Activated CD8-positive, alpha-beta T cell treated with anti-CD3 and anti-CD28 coated beads, Interleukin-2, amount 10 ng/mL, durations not matched to agents 7 days and 5 days (primary cell): ENCODE results near the gene HTR3D. TPM values are rescaled to one million over a fixed set of nuclear protein-coding genes. Genes with fewer than 3 reads are reported as not detected.

ENCODE experiments used
- ATAC-seq: fragments of 150-1000 bp; cut with Tn5 transposase; one replicate; pipeline ENCODE4 v1.10.0; 2021; ENCODE audit warnings: moderate library complexity
- CTCF ChIA-PET: fragments of 350-600 bp; sonication (Branson Sonifier 250); formaldehyde crosslinking; loops from one replicate; lab custom pipeline; 2021; ENCODE audit warnings: antibody characterized with exemption; lab: Charles Lee
- POLR2A ChIA-PET: fragments of 350-600 bp; sonication (Branson Sonifier 250); formaldehyde crosslinking; loops from one replicate; lab custom pipeline; 2021; ENCODE audit warnings: antibody characterized with exemption; lab: Charles Lee
- DNase-seq: peaks from one replicate; pipeline ENCODE4 v3.0.0-alpha.2; 2020
- H3K27ac Mint-ChIP-seq: one replicate; pipeline ENCODE4 v1.8.0; 2021; ENCODE audit warnings: mild to moderate bottlenecking, mixed read lengths
- H3K27me3 Mint-ChIP-seq: one replicate; pipeline ENCODE4 v1.8.0; 2021; ENCODE audit warnings: low read depth, mixed read lengths
- H3K36me3 Mint-ChIP-seq: one replicate; pipeline ENCODE4 v1.8.0; 2021; ENCODE audit warnings: low read depth, mixed read lengths
- H3K4me1 Mint-ChIP-seq: one replicate; pipeline ENCODE4 v1.8.0; 2021; ENCODE audit warnings: low read depth, mixed read lengths
- H3K4me3 Mint-ChIP-seq: one replicate; pipeline ENCODE4 v1.8.0; 2021; ENCODE audit warnings: mild to moderate bottlenecking, mixed read lengths
- H3K9me3 Mint-ChIP-seq: one replicate; pipeline ENCODE4 v1.8.0; 2022; ENCODE audit warnings: mixed read lengths; ENCODE audit not compliant: insufficient read depth
- total RNA-seq, 2 experiments: library from RNA; stranded (reverse); gene quantifications; one replicate each; pipeline ENCODE4 v1.2.3, GENCODE V29; 2021

HTR3D gene
- total RNA-seq, 2 experiments from 2014 or later = not detected

- no peak overlapping the region for H3K27ac Mint-ChIP-seq
- no peaks in the 10 kb centered on the region for H3K4me1 Mint-ChIP-seq
- no peaks in the 10 kb centered on the region for H3K36me3 Mint-ChIP-seq
- ChIA-PET POLR2A (interaction anchor here (0.7 kb wide), 1 partner anchor 41 kb away, joined by 3 read pairs; no protein-coding TSS in a partner anchor), CTCF (no interaction called here)
- no peak overlapping the region for H3K4me3 Mint-ChIP-seq
- DNase-seq (no peak), ATAC-seq (no peak)
- peaks cover 11% of the 10 kb centered on the region for H3K27me3 Mint-ChIP-seq
- no peaks in the 10 kb centered on the region for H3K9me3 Mint-ChIP-seq
Observed at GRCh38 chr3:184075901-184076300, 44.4 kb downstream of the HTR3D start.

DNA sequence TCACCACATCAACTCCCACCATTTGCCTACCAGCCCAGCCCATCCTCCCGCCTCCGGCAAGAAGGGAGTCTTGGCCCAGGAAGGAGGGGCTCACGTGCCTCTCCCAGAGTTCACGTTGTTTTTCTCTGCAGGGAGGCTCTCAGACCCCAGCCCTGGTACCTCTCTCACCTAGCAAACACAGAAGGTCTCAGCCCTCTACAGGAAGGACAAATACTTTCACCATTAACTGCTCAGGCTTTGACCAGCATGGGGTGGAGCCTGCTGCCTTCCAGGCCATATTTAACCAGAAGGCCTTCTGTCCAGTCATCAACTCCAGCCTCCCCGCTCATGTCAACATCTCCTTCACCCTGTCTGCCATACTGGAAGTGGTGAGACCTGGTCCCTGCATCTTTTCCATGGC is 46.3 kb downstream of the HTR3D start:
- ATAC-seq (no peak), DNase-seq (no peak)
- no peaks in the 10 kb centered on the region for H3K4me1 Mint-ChIP-seq
- no peak overlapping the region for H3K4me3 Mint-ChIP-seq
- POLR2A ChIA-PET = no interaction called here
- H3K9me3 Mint-ChIP-seq = no peaks in the 10 kb centered on the region
- CTCF ChIA-PET = no interaction called here
- peaks cover 6% of the 10 kb centered on the region for H3K27me3 Mint-ChIP-seq
- no peak overlapping the region for H3K27ac Mint-ChIP-seq
- no peaks in the 10 kb centered on the region for H3K36me3 Mint-ChIP-seq

DNA sequence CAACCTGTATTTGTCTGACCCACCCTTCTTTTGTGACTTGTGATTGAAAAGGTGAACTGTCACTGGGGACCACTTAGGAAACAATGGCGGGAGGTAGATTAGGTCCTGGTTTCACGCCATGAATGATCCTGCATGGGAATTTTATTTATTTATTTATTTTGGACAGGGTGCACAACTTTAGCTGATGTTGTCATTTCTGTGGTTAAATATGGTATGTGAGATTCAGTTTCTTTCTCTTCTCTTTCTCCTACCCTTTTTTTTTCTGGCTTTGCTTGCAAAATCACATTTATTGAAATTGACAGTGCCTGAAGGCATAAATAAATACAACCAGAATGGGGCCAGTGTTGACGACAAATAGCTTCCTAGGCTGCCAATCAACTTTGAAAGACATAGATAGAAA is 47.3 kb downstream of the HTR3D start:
- POLR2A ChIA-PET = interaction anchor here (0.7 kb wide), 1 partner anchor 344 kb away, joined by 3 read pairs; no protein-coding TSS in a partner anchor

GRCh38 chr3:184081116-184081830 is 49.7 kb downstream of the HTR3D start:
- H3K9me3 Mint-ChIP-seq = peaks cover 13% of the 10 kb centered on the region
- H3K27ac Mint-ChIP-seq = no peak overlapping the region
- H3K36me3 Mint-ChIP-seq = peaks cover 4% of the 10 kb centered on the region
- DNase-seq (no peak), ATAC-seq (no peak)
- H3K4me3 Mint-ChIP-seq = no peak overlapping the region
- ChIA-PET POLR2A (no interaction called here), CTCF (no interaction called here)
- H3K27me3 Mint-ChIP-seq = peaks cover 3% of the 10 kb centered on the region
- peaks cover 10% of the 10 kb centered on the region for H3K4me1 Mint-ChIP-seq

More for the DNA sequence above, 47.3 kb downstream of the HTR3D start:
- H3K4me3 Mint-ChIP-seq = no peak overlapping the region
- CTCF ChIA-PET = no interaction called here
- H3K27ac Mint-ChIP-seq = no peak overlapping the region
- peaks cover 6% of the 10 kb centered on the region for H3K27me3 Mint-ChIP-seq
- peaks cover 2% of the 10 kb centered on the region for H3K9me3 Mint-ChIP-seq
- ATAC-seq (no peak), DNase-seq (no peak)
- H3K4me1 Mint-ChIP-seq = no peaks in the 10 kb centered on the region
- no peaks in the 10 kb centered on the region for H3K36me3 Mint-ChIP-seq

DNA sequence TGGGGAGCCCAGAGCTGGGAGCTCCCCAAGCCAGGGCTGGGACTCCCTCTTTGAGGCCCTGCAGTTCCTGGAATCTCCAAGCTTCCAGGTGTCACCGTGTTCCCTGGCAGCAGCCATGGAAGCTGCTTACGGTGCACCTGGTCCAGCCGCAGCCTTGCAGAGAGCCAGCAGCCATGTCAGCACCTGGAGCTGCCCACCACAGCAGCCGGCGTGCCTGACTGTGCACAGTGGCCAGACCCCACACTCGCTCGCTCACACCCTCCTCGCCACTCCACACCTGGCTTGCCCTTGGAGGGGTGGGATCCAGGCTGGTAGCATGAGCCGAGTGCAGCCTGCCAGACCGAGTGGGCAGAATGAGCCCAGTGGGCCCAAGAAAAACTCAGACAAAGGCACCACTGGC is 50.5 kb downstream of the HTR3D start:
- Mint-ChIP-seq H3K4me1 (peaks cover 10% of the 10 kb centered on the region), H3K9me3 (peaks cover 16% of the 10 kb centered on the region), H3K27me3 (peaks cover under 1% of the 10 kb centered on the region), H3K36me3 (peaks cover 6% of the 10 kb centered on the region), H3K27ac (no peak overlapping the region), H3K4me3 (no peak overlapping the region)
- ATAC-seq (no peak), DNase-seq (no peak)
- ChIA-PET CTCF (no interaction called here), POLR2A (no interaction called here)

- peaks cover 6% of the 10 kb centered on the region for H3K36me3 Mint-ChIP-seq
- DNase-seq (no peak), ATAC-seq (no peak)
- ChIA-PET CTCF (no interaction called here), POLR2A (no interaction called here)
- peaks cover 16% of the 10 kb centered on the region for H3K9me3 Mint-ChIP-seq
- peaks cover 10% of the 10 kb centered on the region for H3K4me1 Mint-ChIP-seq
- no peak overlapping the region for H3K4me3 Mint-ChIP-seq
- no peak overlapping the region for H3K27ac Mint-ChIP-seq
- H3K27me3 Mint-ChIP-seq = no peaks in the 10 kb centered on the region
Observed at GRCh38 chr3:184082465-184082864, 50.9 kb downstream of the HTR3D start.

GRCh38 chr3:184085389-184085852 is 53.9 kb downstream of the HTR3D start:
- ChIA-PET POLR2A (no interaction called here), CTCF (no interaction called here)
- peaks cover 10% of the 10 kb centered on the region for H3K4me1 Mint-ChIP-seq
- H3K27ac Mint-ChIP-seq = peak overlapping the region; percentile 45
- H3K4me3 Mint-ChIP-seq = no peak overlapping the region
- no peaks in the 10 kb centered on the region for H3K27me3 Mint-ChIP-seq
- DNase-seq (no peak), ATAC-seq (peak; percentile 65)
- peaks cover 6% of the 10 kb centered on the region for H3K36me3 Mint-ChIP-seq
- peaks cover 16% of the 10 kb centered on the region for H3K9me3 Mint-ChIP-seq

Other genes with a start within 250 kb of the HTR3D start
- gene MAP6D1, start 206.2 kb upstream of the HTR3D start, total RNA-seq = under 1 TPM; 0.90 to 0.91 TPM
- 10 to 100 TPM; 45.6 to 49.3 TPM for gene PARL, start 146.9 kb upstream of the HTR3D start, total RNA-seq
- gene ABCC5, start 13.9 kb upstream of the HTR3D start, total RNA-seq = 10 to 100 TPM; 16.7 to 19.6 TPM
- not detected for gene HTR3C, start 21.3 kb downstream of the HTR3D start, total RNA-seq
- not detected for gene HTR3E, start 65.3 kb downstream of the HTR3D start, total RNA-seq
- 10 to 100 TPM; 55.1 to 55.4 TPM for gene EIF2B5, start 103.6 kb downstream of the HTR3D start, total RNA-seq
- 10 to 100 TPM; 31.2 to 32.6 TPM for gene DVL3, start 123.6 kb downstream of the HTR3D start, total RNA-seq
- gene AP2M1, start 143.1 kb downstream of the HTR3D start, total RNA-seq = 100 to 1,000 TPM; 228 to 231 TPM
- gene ABCF3, start 154.5 kb downstream of the HTR3D start, total RNA-seq = 10 to 100 TPM; 56.6 to 57.8 TPM
- gene VWA5B2, start 197.8 kb downstream of the HTR3D start, total RNA-seq = not detected
- 10 to 100 TPM; 38.1 to 43.8 TPM for gene ALG3, start 217.2 kb downstream of the HTR3D start, total RNA-seq
- 1 to 10 TPM; 4.5 to 4.7 TPM for gene EEF1AKMT4, start 217.9 kb downstream of the HTR3D start, total RNA-seq
- gene CAMK2N2, start 229.8 kb downstream of the HTR3D start, total RNA-seq = not detected
- gene ECE2, start 244.3 kb downstream of the HTR3D start, total RNA-seq = not detected